GM19351 (cell line): ENCODE results near the gene NDUFS7.
"Not testable (repeated sequence)": the region's sequence is repeated elsewhere in the genome, so short reads cannot be mapped to it uniquely, and the experiment has no call there.

Experiments used
- ATAC-seq: cut with Tn5 transposase; IDR thresholded peaks from one replicate; pipeline ENCODE4 v1.9.1; 2021; ENCODE audit warnings: mild to moderate bottlenecking, moderate library complexity; ENCODE audit not compliant: unreplicated experiment

The NDUFS7 gene

DNA sequence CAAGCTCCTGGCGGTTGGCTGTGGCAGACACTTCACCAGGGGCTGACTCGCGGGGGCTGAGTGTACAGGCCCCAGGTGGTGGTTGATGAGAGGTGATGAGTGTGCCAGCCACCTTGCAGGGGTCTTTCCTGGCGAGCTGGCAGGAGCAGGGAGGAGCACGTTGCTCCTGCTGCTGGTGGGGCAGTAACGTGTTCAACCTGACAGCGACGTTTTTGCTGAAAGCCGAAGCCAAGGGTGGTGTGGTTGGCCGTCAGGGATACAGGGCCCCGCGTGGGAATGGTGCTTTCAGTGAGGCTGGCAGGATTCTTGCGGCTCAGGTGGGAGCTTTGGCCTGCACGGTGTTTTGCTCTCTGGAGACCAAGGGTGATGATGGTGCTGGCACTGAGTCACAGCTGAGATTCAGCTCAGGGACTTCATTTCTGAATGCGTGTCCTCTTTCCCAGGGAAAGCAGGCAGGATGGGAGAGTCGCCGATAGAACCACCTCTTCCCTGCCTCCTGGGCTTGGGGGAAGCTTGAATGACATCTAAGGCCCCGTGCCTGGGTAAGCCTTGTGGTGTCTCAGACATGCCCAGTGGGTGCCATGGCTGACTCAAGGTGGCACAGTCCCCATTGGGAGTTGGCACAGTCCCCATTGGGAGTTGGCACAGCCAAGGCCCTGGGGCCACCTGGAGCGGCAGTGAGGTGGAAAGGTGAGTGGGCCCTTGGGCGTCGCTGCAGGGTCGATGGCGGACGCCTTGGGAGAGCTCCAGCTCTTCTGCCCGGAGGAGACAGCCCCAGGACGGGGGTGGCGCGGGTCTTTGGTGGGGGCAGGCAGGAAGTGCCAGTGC, 32.5 kb downstream of the NDUFS7 start:
- ATAC-seq = no peak

DNA sequence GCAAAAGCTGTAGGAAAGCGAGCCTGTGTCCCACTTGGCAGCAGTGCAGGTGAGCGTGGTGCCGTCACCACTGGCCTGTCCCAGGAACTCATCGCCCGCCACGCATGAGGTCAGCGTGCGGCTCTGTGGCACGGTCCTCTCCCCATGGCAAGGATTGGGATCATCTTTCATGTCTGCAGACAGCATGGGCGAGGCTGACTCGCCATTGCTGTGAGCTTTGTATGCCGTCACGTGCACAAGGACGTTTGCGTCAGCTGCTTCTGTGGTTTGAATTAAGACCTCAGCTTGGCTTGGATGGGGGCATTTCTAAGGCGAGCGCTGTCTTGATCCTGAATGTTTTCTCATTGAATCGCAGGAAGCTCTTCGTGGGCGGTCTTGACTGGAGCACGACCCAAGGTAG, 33.4 kb downstream of the NDUFS7 start:
- ATAC-seq = no peak

DNA sequence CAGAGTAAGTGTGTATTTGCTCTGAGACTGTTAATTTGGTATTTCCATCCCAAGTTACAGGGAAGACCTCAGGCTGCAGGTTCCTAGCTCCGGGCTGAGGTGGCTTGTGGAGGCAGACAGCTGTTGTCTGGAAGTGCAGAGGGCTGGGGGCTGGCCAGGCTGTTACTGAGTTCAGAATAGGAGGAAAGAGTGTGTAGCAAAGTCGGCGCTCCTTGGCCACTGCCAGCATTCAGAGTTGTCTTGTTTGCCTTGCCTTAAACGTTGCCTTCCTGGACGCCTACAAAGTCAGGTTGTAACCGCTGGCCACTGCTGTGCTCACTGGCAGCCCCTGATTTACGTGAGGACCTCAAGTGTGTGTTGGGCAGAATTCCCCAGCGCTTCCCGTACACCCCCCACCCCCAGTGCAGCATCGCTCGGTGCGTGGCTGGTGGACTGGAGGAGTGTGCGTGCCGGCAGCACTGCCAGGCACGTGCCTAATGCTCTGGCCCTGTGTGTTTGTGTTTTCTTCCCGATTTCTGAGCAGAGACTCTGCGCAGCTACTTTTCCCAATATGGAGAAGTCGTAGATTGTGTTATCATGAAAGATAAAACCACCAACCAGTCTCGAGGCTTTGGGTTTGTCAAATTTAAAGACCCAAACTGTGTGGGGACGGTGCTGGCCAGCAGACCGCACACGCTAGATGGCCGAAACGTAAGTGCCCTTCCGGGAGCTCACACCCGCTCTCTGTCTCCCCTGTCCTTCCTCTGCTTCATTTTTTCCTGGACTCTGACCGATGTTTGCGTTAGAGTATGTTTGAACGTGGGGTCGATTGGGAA, 34.2 kb downstream of the NDUFS7 start:
- no peak for ATAC-seq

DNA sequence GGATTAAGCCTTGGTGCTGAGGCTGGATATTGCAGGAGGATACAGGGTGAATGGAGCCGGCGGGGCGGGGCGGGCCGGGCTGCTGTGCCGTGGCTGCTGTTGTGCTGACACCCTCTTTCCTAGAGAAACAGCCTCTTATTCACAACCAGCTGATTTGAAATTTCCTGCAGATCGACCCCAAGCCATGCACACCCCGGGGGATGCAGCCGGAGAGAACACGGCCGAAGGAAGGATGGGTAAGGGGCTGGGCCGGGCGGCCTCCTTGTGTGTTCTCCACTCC, 34.7 kb downstream of the NDUFS7 start:
- no peak for ATAC-seq

DNA sequence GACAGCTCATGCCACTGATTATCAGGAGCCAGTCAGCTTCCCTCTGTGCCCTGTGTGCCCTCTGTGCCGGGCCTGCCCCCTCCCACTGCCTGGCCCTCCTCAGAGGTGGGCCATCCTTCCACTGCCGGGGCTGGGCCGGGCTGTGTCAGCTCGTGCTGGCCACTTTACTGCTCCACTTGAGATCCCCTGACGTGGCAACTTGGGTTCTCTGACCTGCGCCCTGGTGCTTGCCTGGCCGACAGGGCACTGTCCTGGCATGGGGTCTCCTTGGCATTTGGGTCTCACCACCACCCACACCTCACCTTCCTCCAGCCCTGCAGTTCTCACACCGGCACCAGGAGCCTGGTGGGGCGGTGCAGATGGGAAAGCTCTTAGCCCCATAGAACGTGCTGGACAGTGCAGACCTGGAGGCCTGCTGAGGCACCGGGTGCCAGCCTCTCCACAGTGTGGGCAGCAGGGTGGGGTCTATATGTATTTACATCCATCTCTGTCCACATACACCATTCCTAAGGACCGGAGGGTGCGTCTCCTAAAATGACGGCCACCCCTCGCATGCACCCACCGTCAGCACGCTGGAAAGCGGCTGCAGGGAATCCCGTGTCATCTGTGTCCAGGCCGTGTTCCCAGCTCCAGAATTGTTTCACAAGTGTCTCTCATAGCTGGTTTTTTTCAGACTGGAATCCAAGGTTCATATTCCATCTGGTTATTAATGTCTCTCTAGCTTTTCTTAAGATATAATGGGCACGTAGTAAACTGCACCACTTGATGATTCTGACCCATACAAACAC, 35.4 kb downstream of the NDUFS7 start:
- ATAC-seq = no peak

DNA sequence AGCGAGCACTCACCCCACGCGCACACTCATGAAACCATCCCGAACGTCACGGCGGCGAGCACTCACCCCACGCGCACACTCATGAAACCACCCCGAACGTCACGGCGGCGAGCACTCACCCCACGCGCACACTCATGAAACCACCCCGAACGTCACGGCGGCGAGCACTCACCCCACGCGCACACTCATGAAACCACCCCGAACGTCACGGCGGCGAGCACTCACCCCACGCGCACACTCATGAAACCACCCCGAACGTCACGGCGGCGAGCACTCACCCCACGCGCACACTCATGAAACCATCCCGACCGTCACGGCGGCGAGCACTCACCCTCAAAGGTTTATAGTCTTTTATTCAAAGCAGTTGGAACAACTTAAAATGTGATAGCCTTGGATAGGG, 36.4 kb downstream of the NDUFS7 start:
- ATAC-seq = not testable (repeated sequence)

DNA sequence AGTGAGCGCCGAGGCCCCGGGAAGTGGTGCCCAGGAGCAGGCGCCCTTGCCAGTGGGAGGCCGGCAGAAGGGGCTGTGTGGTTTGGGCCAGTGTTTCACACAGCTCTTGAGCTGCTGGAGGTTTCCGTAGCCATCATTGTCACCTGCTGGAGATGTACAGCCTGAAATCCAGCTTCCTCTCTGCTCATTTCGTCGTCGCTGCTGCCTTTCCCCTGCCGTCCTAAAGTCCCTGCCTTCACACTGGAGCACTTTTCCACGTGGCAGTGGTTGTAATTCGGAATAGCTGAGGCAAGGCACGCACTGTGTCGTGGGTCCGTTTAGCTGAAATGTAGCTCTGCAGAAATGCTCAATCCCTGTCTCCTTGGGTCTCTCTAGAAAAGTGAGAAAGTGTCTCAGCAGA, 36.9 kb downstream of the NDUFS7 start:
- ATAC-seq = no peak

DNA sequence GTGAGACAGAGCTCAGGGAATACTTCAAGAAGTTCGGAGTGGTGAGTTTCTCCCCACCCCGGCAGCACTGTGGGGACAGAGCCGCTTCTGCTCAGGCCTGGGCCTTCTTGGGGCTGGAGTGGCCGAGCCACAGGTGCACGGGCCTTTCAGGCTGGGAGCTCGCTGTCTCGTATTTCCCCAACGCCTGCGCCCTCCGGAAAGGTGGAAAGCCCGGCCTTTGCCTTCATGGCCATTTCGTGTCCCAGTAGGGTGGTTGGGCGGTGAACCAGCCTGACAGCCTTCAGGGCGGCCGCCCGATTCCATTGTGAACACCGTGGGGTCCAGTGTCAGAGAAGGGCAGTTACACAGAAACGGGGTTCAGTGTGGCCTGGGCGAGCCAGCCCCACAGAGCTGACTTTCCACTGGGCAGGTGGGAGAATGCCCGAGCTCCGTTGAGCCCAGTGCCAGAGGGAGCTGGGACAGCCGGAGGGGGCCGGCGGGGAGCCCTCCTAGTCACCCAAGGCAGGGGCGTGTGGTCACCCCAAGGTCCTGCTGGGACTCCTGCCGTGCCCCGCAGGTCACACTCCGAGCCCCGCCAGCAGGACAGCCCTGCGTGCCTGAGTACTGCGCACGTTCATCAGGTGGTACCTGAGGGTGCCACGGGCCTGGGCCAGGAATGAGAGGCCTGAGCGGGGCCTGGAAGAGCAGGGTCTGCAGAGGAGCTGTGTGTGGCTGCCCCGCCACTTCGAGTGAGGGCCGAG, 37.7 kb downstream of the NDUFS7 start:
- no peak for ATAC-seq

DNA sequence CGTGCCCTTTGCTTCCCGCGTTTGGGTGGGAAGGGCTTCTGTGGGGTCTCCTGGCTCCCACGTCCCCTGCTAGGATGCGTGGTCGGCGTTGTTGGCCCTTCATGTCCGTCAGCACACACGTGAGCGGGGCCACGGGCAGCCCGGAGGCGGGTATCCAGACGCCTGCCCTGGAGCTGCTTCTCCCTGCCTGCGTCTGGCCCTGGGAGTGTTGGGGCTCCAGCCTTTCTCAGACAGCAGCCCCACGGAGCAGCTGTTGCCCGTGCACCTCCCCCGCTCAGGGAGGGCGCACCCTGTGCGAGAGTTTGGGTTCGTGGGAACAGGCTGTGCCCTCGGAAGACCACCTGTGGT, 38.2 kb downstream of the NDUFS7 start:
- ATAC-seq = no peak

DNA sequence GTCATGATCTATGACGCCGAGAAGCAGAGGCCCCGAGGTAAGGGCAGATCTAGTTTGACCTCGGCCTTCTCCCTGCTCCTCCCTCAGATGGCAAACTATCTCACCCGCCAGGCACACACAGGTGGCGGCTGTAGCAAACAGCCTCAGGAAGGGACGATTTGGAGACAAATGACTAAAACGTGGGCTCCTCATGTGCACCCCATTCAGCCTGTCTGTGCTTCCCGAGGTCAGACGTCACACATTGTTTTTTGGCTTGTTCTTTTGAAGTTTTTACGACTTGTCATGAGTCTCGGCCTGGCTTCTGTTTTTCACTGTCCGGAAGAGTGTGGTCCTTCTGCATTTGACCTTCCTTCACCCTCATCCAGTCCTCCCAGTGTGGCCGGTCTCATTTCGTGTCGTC, 38.7 kb downstream of the NDUFS7 start:
- no peak for ATAC-seq

DNA sequence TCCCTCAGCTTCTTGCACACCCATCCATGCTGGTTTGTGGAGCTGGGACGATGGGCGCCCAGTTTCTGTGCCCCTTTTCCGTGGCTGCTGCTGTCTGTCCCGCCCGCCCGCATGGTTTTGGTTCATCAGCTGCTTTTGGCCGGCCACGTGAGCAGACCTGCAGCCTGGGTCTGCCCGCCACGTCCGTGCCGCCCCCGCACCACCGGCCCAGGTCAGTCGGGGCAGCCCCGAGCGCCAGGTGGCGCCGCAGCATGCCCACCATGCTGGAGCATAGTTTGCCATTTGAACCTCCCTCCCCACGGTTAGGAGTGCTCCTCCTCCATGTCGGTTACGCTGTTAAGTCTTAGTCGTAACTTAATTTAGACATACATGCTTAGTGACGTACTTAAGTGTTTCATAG, 39.2 kb downstream of the NDUFS7 start:
- no peak for ATAC-seq

DNA sequence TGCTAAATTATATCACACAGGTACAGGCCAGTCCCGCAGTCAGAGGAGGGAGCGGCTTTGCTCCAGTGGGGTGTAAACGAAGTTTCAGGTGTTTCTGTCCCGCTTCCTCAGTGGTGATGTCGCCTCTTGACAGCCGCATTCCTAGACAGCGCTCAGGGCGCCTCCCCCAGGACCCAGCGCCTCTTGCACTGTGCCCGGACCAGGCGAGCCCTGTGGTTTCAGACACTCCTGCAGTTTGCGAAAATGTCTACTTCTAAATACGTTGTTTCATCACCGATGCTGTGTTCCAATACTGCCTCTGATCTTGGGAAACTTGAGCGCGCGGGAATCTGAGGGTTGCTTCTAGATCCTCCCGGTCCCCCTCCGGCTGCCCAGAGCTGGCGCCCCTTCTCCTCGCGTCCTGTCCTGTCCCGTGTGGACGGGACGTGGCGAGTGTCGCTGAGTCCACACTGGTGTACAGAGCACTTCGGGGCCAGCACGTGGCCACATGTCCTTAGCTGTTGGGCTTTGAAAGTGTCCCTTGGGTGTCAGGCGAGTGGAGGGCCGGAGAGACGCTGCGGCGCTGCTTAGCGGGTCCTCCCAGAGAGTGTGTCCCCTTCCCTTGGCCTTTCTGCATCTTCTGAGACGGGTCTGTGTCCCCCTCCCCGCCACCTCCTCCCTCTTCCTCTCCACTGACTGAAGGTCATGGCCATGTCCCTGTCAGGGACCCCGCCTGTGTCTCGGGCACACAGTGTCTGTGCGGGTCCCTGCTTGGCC, 39.9 kb downstream of the NDUFS7 start:
- no peak for ATAC-seq

DNA sequence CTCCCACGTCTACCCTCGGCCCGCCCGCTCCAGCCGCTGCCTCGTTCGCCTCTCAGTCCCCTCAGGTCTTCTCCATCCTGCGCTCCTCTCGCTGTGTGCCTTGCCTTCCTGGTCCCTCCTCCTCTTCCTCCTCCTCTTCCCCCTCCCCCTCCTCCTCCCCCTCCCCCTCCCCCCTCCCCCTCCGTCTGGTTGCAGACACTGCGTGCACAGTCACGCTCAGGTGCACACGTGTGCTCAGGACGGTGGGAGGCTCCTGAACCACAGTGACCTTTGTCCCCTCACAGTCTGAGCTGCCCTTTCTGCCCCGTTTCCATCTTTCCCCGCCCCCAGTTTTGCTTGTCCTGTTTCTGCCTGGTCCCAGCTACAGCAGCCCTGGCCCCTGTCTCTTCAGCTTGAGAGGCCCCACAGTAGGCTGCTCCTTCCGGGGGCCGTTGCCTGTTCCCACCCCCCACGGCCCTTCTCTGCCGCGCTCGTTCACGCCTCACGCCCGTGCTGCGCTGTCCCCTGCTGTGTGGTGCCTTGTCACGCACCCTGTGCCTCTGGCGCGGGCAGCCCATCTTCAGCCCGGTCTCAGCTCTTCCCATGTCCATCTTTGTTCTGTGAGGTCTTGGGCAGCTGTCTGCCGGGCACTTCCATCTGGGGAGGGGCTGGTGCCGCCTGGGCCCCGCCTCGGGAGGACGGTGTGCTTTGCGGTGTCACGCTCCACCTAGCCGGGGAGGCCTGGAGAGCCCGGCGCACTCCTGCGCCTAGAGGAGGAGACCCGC, 40.7 kb downstream of the NDUFS7 start:
- no peak for ATAC-seq

DNA sequence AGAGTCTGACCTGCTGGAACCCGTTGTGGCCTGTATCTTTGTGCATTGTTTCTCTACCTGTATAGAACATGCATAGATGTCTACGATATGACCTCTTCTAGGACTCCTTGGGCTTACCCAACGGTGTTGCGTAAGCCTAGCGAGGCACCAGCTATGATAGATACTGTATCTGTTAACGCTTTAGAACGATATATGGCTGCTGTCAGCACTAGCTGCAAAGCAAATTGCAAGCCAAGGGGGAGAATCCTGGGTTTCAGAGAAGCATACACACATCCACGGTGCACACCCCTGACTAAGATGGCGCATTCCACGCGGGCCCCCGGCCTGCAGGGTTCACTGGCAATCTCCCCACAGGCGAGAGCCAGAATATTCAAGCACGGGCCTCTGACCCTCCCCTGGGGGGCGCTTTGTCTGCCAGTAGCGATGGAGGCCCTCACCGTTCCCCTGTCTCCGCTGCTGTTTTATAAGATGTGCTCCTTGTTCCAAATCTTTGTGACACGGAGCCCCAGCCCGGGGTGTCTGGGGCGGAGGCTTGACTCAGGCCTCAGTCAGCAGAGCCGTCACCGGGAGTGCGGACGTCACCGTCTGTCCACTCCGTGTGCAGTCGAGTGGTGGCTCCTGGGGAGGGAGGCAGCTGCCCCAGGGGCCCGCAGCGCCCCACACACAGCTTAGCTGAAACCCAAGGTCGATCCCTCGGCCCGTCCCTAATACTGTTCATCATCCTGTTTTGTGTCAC, 41.6 kb downstream of the NDUFS7 start:
- ATAC-seq = no peak

DNA sequence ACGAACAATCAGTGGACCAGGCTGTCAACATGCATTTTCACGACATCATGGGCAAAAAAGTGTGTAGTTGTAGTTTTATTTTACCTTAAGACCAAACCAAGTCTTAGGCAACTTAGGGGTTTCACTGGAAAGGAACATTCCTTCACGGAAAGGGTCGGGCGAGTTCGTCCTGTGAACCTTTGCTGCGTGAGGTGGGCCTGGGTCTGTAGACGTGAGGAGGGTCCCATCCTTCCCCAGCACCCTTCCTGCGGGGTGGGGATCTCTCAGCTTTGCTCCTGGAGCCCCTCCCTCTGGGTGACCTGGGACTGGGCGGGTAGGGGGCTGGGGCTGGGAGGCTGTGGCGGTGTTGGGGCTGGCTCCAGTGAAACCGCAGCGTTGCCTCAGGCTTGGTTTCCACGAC, 42.2 kb downstream of the NDUFS7 start:
- ATAC-seq = no peak

DNA sequence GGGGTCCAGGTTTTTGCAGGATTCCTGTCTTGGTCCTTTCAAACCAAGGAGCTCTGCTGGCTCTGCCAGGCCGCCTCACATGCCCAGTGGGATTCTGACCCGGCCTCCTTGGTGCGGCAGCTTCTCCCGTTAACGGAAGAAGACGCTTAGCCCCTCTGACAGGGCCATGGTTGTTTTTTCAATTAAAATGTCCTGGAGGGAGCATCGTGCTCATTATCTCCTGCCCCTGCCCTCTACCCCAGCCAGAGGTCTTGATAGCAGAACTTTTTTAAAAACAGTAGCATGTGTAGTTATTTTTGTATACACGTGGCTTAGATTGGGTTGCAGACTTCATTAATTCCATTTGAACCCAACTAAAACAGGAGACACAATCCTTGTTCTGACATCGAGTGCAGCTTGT, 43.0 kb downstream of the NDUFS7 start:
- no peak for ATAC-seq

DNA sequence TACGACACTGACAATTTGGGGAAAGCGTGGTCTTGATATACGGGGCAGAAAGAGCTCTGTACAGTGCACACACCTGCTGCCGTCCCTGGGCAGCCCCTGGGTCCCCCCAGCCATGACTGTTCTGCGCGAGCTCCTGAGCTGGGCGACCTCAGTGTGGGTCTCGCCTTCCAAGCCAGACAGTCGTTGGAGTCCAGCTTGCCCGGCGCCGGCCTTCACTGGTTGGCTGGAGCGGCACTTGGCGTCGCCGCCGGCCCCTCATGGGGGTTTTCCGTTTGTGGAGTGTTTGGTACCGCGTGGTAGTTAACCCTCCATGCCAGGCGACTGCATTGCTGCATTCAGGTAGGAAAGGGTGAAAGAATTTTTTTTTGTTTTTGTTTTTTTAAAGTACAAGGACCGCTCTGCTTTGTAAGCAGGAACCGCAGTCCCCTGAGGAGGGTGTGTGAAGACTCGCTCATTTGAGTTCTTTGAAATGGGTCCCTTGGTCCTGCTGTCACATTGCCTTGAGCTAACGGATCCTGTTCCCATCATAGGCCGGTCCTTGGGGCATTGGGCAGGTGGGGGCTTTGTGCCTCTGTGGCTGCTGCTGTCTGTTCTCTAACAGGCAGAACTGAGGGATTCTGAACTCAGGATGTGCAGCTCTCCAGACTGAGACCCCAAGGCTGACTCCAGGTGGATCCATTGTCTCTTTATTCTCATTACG, 43.7 kb downstream of the NDUFS7 start:
- no peak for ATAC-seq

DNA sequence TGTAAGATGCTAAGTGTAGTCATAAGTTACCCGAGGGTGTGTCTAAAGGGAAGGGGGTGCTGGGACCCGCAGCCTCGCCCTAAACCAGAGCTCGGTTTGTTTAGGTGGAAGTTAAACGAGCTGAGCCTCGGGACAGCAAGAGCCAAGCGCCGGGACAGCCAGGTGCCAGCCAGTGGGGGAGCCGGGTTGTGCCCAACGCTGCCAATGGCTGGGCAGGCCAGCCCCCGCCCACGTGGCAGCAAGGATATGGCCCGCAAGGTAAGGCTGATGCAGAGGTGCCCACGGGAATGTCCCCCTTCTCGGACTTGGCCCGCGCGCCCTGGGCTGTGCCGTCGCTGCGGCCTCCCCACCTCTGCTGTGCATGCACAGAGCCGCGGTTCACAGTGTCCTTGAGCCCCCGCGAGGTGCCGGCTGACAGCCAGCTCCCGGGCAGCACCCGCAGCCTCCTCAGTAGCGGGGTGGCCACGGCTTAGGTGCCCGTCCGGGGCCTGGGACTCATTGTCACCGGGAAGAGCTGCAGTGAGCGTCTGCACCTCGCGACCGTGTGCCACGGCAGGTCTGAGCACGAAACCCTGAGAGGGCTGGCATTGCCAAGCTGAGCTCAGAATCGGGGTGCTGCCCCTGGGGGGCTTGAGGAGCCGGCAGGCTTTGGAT, 45.2 kb downstream of the NDUFS7 start:
- ATAC-seq = no peak
